Islet of Langerhans (tissue), 1 donor: ENCODE measurements around the gene PDK2.

Experiments
- FAIRE-seq: peaks from one replicate; lab custom pipeline; 2011; peaks lifted over from hg19 to GRCh38; lab: Jason Lieb, UNC

The PDK2 gene

GRCh38 chr17:50101346-50102163 lies 6.4 kb downstream of the PDK2 start:
- no peak for FAIRE-seq

GRCh38 chr17:50102164-50102991 lies 7.2 kb downstream of the PDK2 start:
- no peak for FAIRE-seq

GRCh38 chr17:50103252-50103651 lies 8.1 kb downstream of the PDK2 start:
- FAIRE-seq, result no peak

- no peak for FAIRE-seq
These were observed 8.8 kb downstream of the PDK2 start for GRCh38 chr17:50103941-50104340.

GRCh38 chr17:50105811-50106210 lies 10.7 kb downstream of the PDK2 start:
- no peak for FAIRE-seq

- FAIRE-seq, result no peak
These were observed 11.4 kb downstream of the PDK2 start for GRCh38 chr17:50106393-50107131.

GRCh38 chr17:50107790-50108414 lies 12.8 kb downstream of the PDK2 start:
- FAIRE-seq, result no peak

- no peak for FAIRE-seq
These were observed 13.4 kb downstream of the PDK2 start for GRCh38 chr17:50108556-50108955.

GRCh38 chr17:50109207-50109606 lies 14.1 kb downstream of the PDK2 start:
- FAIRE-seq, result no peak

- no peak for FAIRE-seq
These were observed 14.6 kb downstream of the PDK2 start for GRCh38 chr17:50109785-50110184.

- no peak for FAIRE-seq
These were observed 15.6 kb downstream of the PDK2 start for GRCh38 chr17:50110591-50111349.

- FAIRE-seq, result no peak
These were observed 16.8 kb downstream of the PDK2 start for GRCh38 chr17:50111673-50112655.

GRCh38 chr17:50112694-50113093 lies 17.5 kb downstream of the PDK2 start:
- FAIRE-seq, result no peak

- FAIRE-seq, result no peak
These were observed 18.6 kb downstream of the PDK2 start for GRCh38 chr17:50113624-50114320.

GRCh38 chr17:50114401-50114800 lies 19.2 kb downstream of the PDK2 start:
- no peak for FAIRE-seq

GRCh38 chr17:50114849-50115357 lies 19.8 kb downstream of the PDK2 start:
- FAIRE-seq, result no peak

- no peak for FAIRE-seq
These were observed 20.6 kb downstream of the PDK2 start for GRCh38 chr17:50115756-50116155.

- FAIRE-seq, result no peak
These were observed 22.3 kb downstream of the PDK2 start for GRCh38 chr17:50117202-50118051.
